K562 (cell line): ENCODE results near the gene GPX1. TPM values are rescaled to one million over a fixed set of nuclear protein-coding genes. Genes with fewer than 3 reads are reported as not detected.

Experiments used
- CEBPG ChIP-seq, 3 experiments: fragments of 200-800 bp in 1 of 3; sonication (Bioruptor generic) in 1 of 3; sonication (generic) in 1 of 3; formaldehyde crosslinking in 1 of 3; IDR thresholded peaks in 2 of 3; conservative IDR thresholded peaks in 1 of 3; 2 replicates each; pipeline versions ENCODE4 v1.6.1 to v1.8.0; 2016 to 2022; ENCODE audit warnings: missing compliant biosample characterization in 2 of 3, missing genetic modification characterization in 2 of 3, mild to moderate bottlenecking in 1 of 3, missing genetic modification reagents in 1 of 3
- ELF2 ChIP-seq: fragments of 250-450 bp; sonication (Bioruptor Pico); IDR thresholded peaks from 2 replicates; pipeline ENCODE4 v1.5.0; 2021; ENCODE audit warnings: mild to moderate bottlenecking
- ETS2 ChIP-seq: IDR thresholded peaks from 2 replicates; pipeline ENCODE4 v1.6.1; 2016; ENCODE audit warnings: borderline replicate concordance, missing genetic modification characterization, mild to moderate bottlenecking, moderate library complexity, missing compliant biosample characterization; ENCODE audit not compliant: poor library complexity, severe bottlenecking
- MCM3 ChIP-seq: fragments of 450-650 bp; IDR thresholded peaks from 2 replicates; pipeline ENCODE4 v1.6.1; 2016
- PBX2 ChIP-seq, 2 experiments: IDR thresholded peaks in 1 of 2; conservative IDR thresholded peaks in 1 of 2; 2 replicates each; pipeline ENCODE4 v1.6.1; 2016; ENCODE audit warnings: low read depth in 2 of 2, mild to moderate bottlenecking in 1 of 2, missing compliant biosample characterization in 1 of 2, missing genetic modification characterization in 1 of 2, moderate library complexity in 1 of 2
- RREB1 ChIP-seq: fragments of 250-450 bp; sonication (Bioruptor Pico); IDR thresholded peaks from 2 replicates; pipeline ENCODE4 v1.4.0; 2020
- ZBTB43 ChIP-seq: sonication (generic); formaldehyde crosslinking; IDR thresholded peaks from 2 replicates; pipeline ENCODE4 v1.8.0; 2023; ENCODE audit warnings: mild to moderate bottlenecking, missing genetic modification reagents
- ZBTB7A ChIP-seq: IDR thresholded peaks from 2 replicates; pipeline ENCODE4 v1.6.1; 2011; ENCODE audit warnings: low read depth, mild to moderate bottlenecking, low read length, moderate library complexity, borderline replicate concordance; ENCODE audit not compliant: control insufficient read depth
- ZNF143 ChIP-seq: sonication (generic); formaldehyde crosslinking; IDR thresholded peaks from 2 replicates; pipeline ENCODE4 v1.9.0; 2022; ENCODE audit warnings: mild to moderate bottlenecking, missing genetic modification reagents
- ZNF280A ChIP-seq: fragments of 450-650 bp; IDR thresholded peaks from 2 replicates; pipeline ENCODE4 v1.6.1; 2018; ENCODE audit warnings: mild to moderate bottlenecking, low read depth; ENCODE audit not compliant: partially characterized antibody
- polyA plus RNA-seq, 8 experiments: library from polyadenylated mRNA; depleted of rRNA in 4 of 8; stranded (reverse) in 5 of 8; unstranded in 3 of 8; fragments of >200 nt; fragmentation: Nextera tagmentation in 2 of 8; fragmentation: Illumina TruSeq in 1 of 8; extraction: Ambion mirVana in 2 of 8; extraction: Trizol in 1 of 8; gene quantifications; 2 replicates each; pipeline versions ENCODE4 v1.2.1 to v1.2.3, GENCODE V29; 2011 to 2014; ENCODE audit warnings: inconsistent platforms in 1 of 8, missing spikeins in 1 of 8
- total RNA-seq, 7 experiments: library from RNA; depleted of rRNA in 6 of 7; stranded (reverse); fragments of >200 nt in 6 of 7; fragmentation: Illumina TruSeq in 2 of 7; extraction: Trizol in 2 of 7; gene quantifications; 2 replicates each; pipeline versions ENCODE4 v1.2.1 to v1.2.3, GENCODE V29; 2011 to 2021; ENCODE audit warnings: low replicate concordance in 1 of 7

Gene GPX1
- total and polyA plus RNA-seq, 9 of the 15 experiments (the other 6 are each of a cell fraction or from before 2014, with no cell fraction given): 0.08 to 1.3 (median 0.21) TPM; not detected in 5

- TF ChIP-seq ZNF280A (no peak), ZNF143 (CRISPR knock-in tag) (0 out of 2 replicates have a peak, but pooled peaks have one; percentile 7), MCM3 (no peak), ELF2 (CRISPR knock-in tag) (0 out of 2 replicates have a peak, but pooled peaks have one; percentile 49), ZBTB43 (CRISPR knock-in tag) (peak; percentile 87; the same call in 1 of the 2 replicates), ETS2 (tag) (no peak), RREB1 (CRISPR knock-in tag) (0 out of 2 replicates have a peak, but pooled peaks have one; percentile 23), PBX2 (CRISPR knock-in tag; IDR thresholded peaks at IDR 0.05; ENCODE audit: low read depth) (no peak), PBX2 (tag; conservative IDR thresholded peaks at IDR 0.05; ENCODE audit: low read depth) (no peak), ZBTB7A (peak; percentile 95), CEBPG (CRISPR knock-in tag; IDR thresholded peaks at IDR 0.05) (0 out of 2 replicates have a peak, but pooled peaks have one; percentile 11), CEBPG (tag; conservative IDR thresholded peaks at IDR 0.05 in 1 of 2, IDR thresholded peaks at IDR 0.05 in 1 of 2) (no peak)
These were observed 18.0 kb downstream of the GPX1 start, which contains the start of gene USP4 (continued) for GRCh38 chr3:49339941-49340800.
